Coronary artery (tissue), 2 donors: ENCODE measurements around the gene MOB2.

Experiments used
- DNase-seq: peaks from one replicate; pipeline ENCODE4 v3.0.0-alpha.2; 2017; ENCODE audit warnings: low spot score
- H3K27ac ChIP-seq, 2 donors: fragments of 200-600 bp; sonication (generic); one replicate each; pipeline ENCODE4 v1.5.1; 2016 to 2019
- H3K4me3 ChIP-seq: fragments of 200-600 bp; sonication (generic); 2 replicates; pipeline ENCODE4 v1.5.1; 2016; ENCODE audit warnings: mild to moderate bottlenecking, moderate library complexity
- CTCF ChIP-seq: fragments of 200-600 bp; sonication (generic); IDR thresholded peaks from one replicate; pipeline ENCODE4 v1.5.1; 2019; ENCODE audit warnings: antibody characterized with exemption

Gene MOB2

GRCh38 chr11:1502954-1503707 lies 16.6 kb upstream of the MOB2 start:
- Histone ChIP-seq H3K4me3 (peak overlapping the region; percentile 34), H3K27ac (peak overlapping the region; percentile 44 to 93)
- TF ChIP-seq CTCF, result no peak
- DNase-seq, result no peak

- DNase-seq, result no peak
- Histone ChIP-seq H3K4me3 (peak overlapping the region; percentile 34), H3K27ac (peak overlapping the region; percentile 44 to 93)
- TF ChIP-seq CTCF, result no peak
These were observed 15.8 kb upstream of the MOB2 start for GRCh38 chr11:1502168-1502953.

- H3K4me3 ChIP-seq, result no peak overlapping the region
- TF ChIP-seq CTCF, result no peak
- no peak for DNase-seq
- H3K27ac ChIP-seq, result peak overlapping the region in 1 of 2 donors; percentile 93
These were observed 15.0 kb upstream of the MOB2 start for GRCh38 chr11:1501421-1502167.

GRCh38 chr11:1500466-1501420 lies 14.2 kb upstream of the MOB2 start:
- Histone ChIP-seq H3K27ac (no peak overlapping the region), H3K4me3 (no peak overlapping the region)
- DNase-seq, result no peak
- no peak for TF ChIP-seq CTCF

GRCh38 chr11:1499899-1500298 lies 13.3 kb upstream of the MOB2 start:
- Histone ChIP-seq H3K27ac (no peak overlapping the region), H3K4me3 (no peak overlapping the region)
- TF ChIP-seq CTCF, result no peak
- DNase-seq, result no peak

GRCh38 chr11:1499261-1499890 lies 12.8 kb upstream of the MOB2 start:
- Histone ChIP-seq H3K27ac (no peak overlapping the region), H3K4me3 (no peak overlapping the region)
- no peak for DNase-seq
- no peak for TF ChIP-seq CTCF
